ENCODE measurements around the gene ESRRB.

ESRRB gene

DNA sequence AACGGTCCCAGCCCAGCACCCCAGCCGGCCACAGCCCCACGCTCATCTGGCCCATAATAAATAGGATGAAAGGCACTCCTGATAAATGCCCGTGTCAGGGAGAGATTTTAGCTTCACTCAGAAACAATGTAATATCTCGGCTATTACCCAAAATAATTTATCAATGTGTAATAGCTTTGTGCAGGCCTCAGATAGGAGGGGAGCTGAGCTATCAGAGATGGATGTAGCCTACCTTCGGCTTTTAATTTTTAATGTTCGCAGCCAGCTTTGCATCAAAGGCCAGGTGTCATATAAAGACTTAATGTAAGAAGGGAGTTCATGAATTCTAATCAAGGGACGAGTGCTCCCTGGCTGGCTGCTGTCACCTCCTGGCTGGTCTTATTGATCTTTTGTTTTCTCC, 171.9 kb downstream of the ESRRB start:
- no peak for DNase-seq

DNA sequence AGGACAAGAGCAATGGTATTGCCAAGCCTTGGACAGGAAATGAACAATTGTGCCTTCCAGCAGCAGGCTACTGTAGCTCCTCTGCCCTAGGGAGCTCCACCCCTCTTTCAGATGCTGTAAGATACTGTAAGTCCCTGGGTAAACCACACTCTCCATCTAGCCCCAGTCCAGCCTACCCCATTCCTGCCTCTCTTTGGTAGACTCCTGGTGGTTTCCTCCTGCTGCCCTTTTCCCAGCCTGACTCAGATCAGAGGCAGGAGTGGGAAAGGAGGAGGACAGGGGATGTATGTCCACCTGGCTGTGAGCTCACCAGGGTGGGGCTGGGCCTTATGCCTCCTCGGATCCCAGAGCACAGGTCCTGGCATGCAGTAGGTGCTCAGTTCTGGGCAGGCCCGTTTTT, 174.6 kb downstream of the ESRRB start:
- DNase-seq = peak; percentile 84

DNA sequence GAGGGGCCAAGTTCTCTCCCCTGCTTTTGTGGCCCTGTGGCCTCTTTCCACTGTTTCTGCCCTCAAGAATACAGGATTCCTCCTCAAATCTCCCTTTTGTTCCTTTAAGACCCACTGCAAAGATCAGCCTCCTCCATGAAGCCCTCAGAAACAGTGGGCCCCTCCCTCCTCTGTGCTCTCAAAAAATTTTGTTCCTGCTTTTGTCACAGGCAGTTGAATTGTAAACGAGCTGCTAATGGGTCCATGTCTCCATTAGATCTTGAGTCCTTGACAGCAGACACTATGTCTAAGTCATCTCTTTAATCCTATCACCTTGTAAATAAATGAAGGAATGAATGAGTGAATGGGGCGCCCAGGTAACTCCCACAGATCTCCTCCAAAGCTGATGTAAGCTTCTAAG, 175.2 kb downstream of the ESRRB start:
- DNase-seq = no peak

All from NCI-H226 (cell line).